ENCODE data around the gene RABEP2.

The RABEP2 gene

GRCh38 chr16:28924399-28924761, 658 bp downstream of the RABEP2 start:
- Histone ChIP-seq H4K20me1 (ENCODE audit: insufficient read depth, low read length) (peaks cover 2% of the 10 kb centered on the region; the same call in 1 of the 2 replicates), H3K9ac (ENCODE audit: low read depth, low read length) (peak overlapping the region; percentile 95), H3K4me3 (ENCODE audit: low read depth in 1 of 2, low read length in 2 of 2) (peak overlapping the region; percentile 42 to 73; a peak in 3 of 4 replicates), H3K36me3 (ENCODE audit: insufficient read depth, low read length) (peaks cover 9% of the 10 kb centered on the region), H3K4me2 (ENCODE audit: insufficient read depth, low read length) (peak overlapping the region; percentile 74), H3K79me2 (ENCODE audit: insufficient read depth, low read length) (no peaks in the 10 kb centered on the region), H3K27ac (ENCODE audit: low read length) (peak overlapping the region; percentile 34; the same call in 1 of the 2 replicates), H3K4me1 (ENCODE audit: insufficient read depth, low read length) (peaks cover 14% of the 10 kb centered on the region), H2AFZ (ENCODE audit: low read depth, low read length) (no peak overlapping the region; the same call in none of the 2 replicates), H3K9me3 (ENCODE audit: insufficient read depth, low read length, severe bottlenecking) (no peaks in the 10 kb centered on the region), H3K27me3 (ENCODE audit: insufficient read depth, low read length, poor library complexity) (no peaks in the 10 kb centered on the region)
- DNase-seq (no peak), ATAC-seq (ENCODE audit: insufficient read depth, low read depth) (no peak)
- TF ChIP-seq EZH2 (IDR thresholded peaks at IDR 0.05; ENCODE audit: borderline replicate concordance, low read depth, low read length, severe bottlenecking): no peak
- TF ChIP-seq CTCF (IDR thresholded peaks at IDR 0.05; ENCODE audit: borderline replicate concordance, extremely low read depth, low read length, poor library complexity, severe bottlenecking): no peak

GRCh38 chr16:28923652-28924398, 1.2 kb downstream of the RABEP2 start:
- DNase-seq (no peak), ATAC-seq (ENCODE audit: insufficient read depth, low read depth) (no peak)
- Histone ChIP-seq H4K20me1 (ENCODE audit: insufficient read depth, low read length) (peaks cover 2% of the 10 kb centered on the region; the same call in 1 of the 2 replicates), H3K4me1 (ENCODE audit: insufficient read depth, low read length) (peaks cover 14% of the 10 kb centered on the region), H3K36me3 (ENCODE audit: insufficient read depth, low read length) (peaks cover 14% of the 10 kb centered on the region), H2AFZ (ENCODE audit: low read depth, low read length) (no peak overlapping the region; the same call in 1 of the 2 replicates), H3K4me3 (ENCODE audit: low read depth in 1 of 2, low read length in 2 of 2) (peak overlapping the region in 1 of 2 experiments; percentile 73; a peak in 2 of 4 replicates), H3K27me3 (ENCODE audit: insufficient read depth, low read length, poor library complexity) (no peaks in the 10 kb centered on the region), H3K79me2 (ENCODE audit: insufficient read depth, low read length) (no peaks in the 10 kb centered on the region), H3K9ac (ENCODE audit: low read depth, low read length) (peak overlapping the region; percentile 95; the same call in 1 of the 2 replicates), H3K9me3 (ENCODE audit: insufficient read depth, low read length, severe bottlenecking) (no peaks in the 10 kb centered on the region), H3K27ac (ENCODE audit: low read length) (peak overlapping the region; percentile 34; the same call in 1 of the 2 replicates), H3K4me2 (ENCODE audit: insufficient read depth, low read length) (peak overlapping the region; percentile 74)
- no peak for TF ChIP-seq EZH2 (IDR thresholded peaks at IDR 0.05; ENCODE audit: borderline replicate concordance, low read depth, low read length, severe bottlenecking)
- TF ChIP-seq CTCF (IDR thresholded peaks at IDR 0.05; ENCODE audit: borderline replicate concordance, extremely low read depth, low read length, poor library complexity, severe bottlenecking): no peak

- H3K27ac ChIP-seq (ENCODE audit: low read length): no peak overlapping the region
- H3K9ac ChIP-seq (ENCODE audit: low read depth, low read length): no peak overlapping the region
- no peaks in the 10 kb centered on the region for H3K9me3 ChIP-seq (ENCODE audit: insufficient read depth, low read length, severe bottlenecking)
- no peak overlapping the region for H3K4me3 ChIP-seq (ENCODE audit: low read depth in 1 of 2, low read length in 2 of 2)
- H4K20me1 ChIP-seq (ENCODE audit: insufficient read depth, low read length): peaks cover 2% of the 10 kb centered on the region; the same call in 1 of the 2 replicates
- no peak overlapping the region for H3K4me2 ChIP-seq (ENCODE audit: insufficient read depth, low read length)
- no peaks in the 10 kb centered on the region for H3K79me2 ChIP-seq (ENCODE audit: insufficient read depth, low read length)
- no peak overlapping the region for H2AFZ ChIP-seq (ENCODE audit: low read depth, low read length)
- DNase-seq (no peak), ATAC-seq (ENCODE audit: insufficient read depth, low read depth) (no peak)
- H3K27me3 ChIP-seq (ENCODE audit: insufficient read depth, low read length, poor library complexity): no peaks in the 10 kb centered on the region
- peaks cover 14% of the 10 kb centered on the region for H3K4me1 ChIP-seq (ENCODE audit: insufficient read depth, low read length)
- TF ChIP-seq CTCF (IDR thresholded peaks at IDR 0.05; ENCODE audit: borderline replicate concordance, extremely low read depth, low read length, poor library complexity, severe bottlenecking): no peak
- no peak for TF ChIP-seq EZH2 (IDR thresholded peaks at IDR 0.05; ENCODE audit: borderline replicate concordance, low read depth, low read length, severe bottlenecking)
- H3K36me3 ChIP-seq (ENCODE audit: insufficient read depth, low read length): peaks cover 16% of the 10 kb centered on the region
These were observed 1.8 kb downstream of the RABEP2 start for GRCh38 chr16:28923231-28923587.

Data from DND-41 (cell line).